GM23338 (cell line): ENCODE data around the gene SUSD1. TPM values are rescaled to one million over a fixed set of nuclear protein-coding genes. Genes with fewer than 3 reads are reported as not detected.

Experiments used
- ATAC-seq: fragments of 200-7000 bp; cut with Tn5 transposase; 3 replicates; pipeline ENCODE4 v1.9.1; 2020
- DNase-seq: peaks from one replicate; pipeline ENCODE4 v3.0.0-alpha.2; 2015; ENCODE audit warnings: low spot score
- H2AFZ ChIP-seq: fragments of 200-600 bp; sonication (generic); 2 replicates; pipeline ENCODE4 v1.8.0; 2016; ENCODE audit warnings: antibody characterized with exemption, mild to moderate bottlenecking, moderate library complexity
- H3F3A ChIP-seq: fragments of 200-600 bp; sonication (generic); replicated peaks from 2 replicates; pipeline ENCODE4 v1.8.0; 2017; ENCODE audit warnings: antibody characterized with exemption, mixed run types, low read depth
- H3K27ac ChIP-seq: fragments of 200-600 bp; sonication (generic); 2 replicates; pipeline ENCODE4 v1.6.1; 2016; ENCODE audit warnings: low read depth
- H3K27me3 ChIP-seq: fragments of 200-600 bp; sonication (generic); 2 replicates; pipeline ENCODE4 v1.8.0; 2016; ENCODE audit warnings: mild to moderate bottlenecking, mixed run types, moderate library complexity; ENCODE audit not compliant: insufficient read depth
- H3K36me3 ChIP-seq: fragments of 200-600 bp; sonication (generic); 2 replicates; pipeline ENCODE4 v1.8.0; 2016; ENCODE audit warnings: mild to moderate bottlenecking; ENCODE audit not compliant: insufficient read depth
- H3K4me1 ChIP-seq: fragments of 200-600 bp; sonication (generic); 2 replicates; pipeline ENCODE4 v1.8.0; 2016; ENCODE audit warnings: mild to moderate bottlenecking, moderate library complexity; ENCODE audit not compliant: insufficient read depth
- H3K4me2 ChIP-seq: fragments of 200-600 bp; sonication (generic); 2 replicates; pipeline ENCODE4 v1.7.1; 2017; ENCODE audit warnings: mixed run types
- H3K4me3 ChIP-seq: fragments of 200-600 bp; sonication (generic); 2 replicates; pipeline ENCODE4 v1.6.1; 2016; ENCODE audit warnings: mixed run types
- H3K79me2 ChIP-seq: fragments of 200-600 bp; sonication (generic); replicated peaks from 2 replicates; pipeline ENCODE4 v1.8.0; 2017; ENCODE audit warnings: mild to moderate bottlenecking; ENCODE audit not compliant: insufficient read depth
- H3K9me2 ChIP-seq: fragments of 200-600 bp; sonication (generic); 2 replicates; pipeline ENCODE4 v1.8.0; 2017; ENCODE audit not compliant: insufficient read depth
- H4K20me1 ChIP-seq: fragments of 200-600 bp; sonication (generic); replicated peaks from 2 replicates; pipeline ENCODE4 v1.8.0; 2017; ENCODE audit warnings: mild to moderate bottlenecking; ENCODE audit not compliant: insufficient read depth
- H3K27ac Mint-ChIP-seq: 2 replicates; pipeline ENCODE4 v1.8.0; 2020; ENCODE audit warnings: inconsistent platforms, mild to moderate bottlenecking, moderate library complexity, mixed read lengths
- H3K27me3 Mint-ChIP-seq: 3 replicates; pipeline ENCODE4 v1.8.0; 2022; ENCODE audit warnings: low read depth, mild to moderate bottlenecking, moderate library complexity, mixed read lengths, inconsistent platforms; ENCODE audit not compliant: insufficient read depth, poor library complexity
- H3K36me3 Mint-ChIP-seq: 3 replicates; pipeline ENCODE4 v1.8.0; 2021; ENCODE audit warnings: low read depth, mild to moderate bottlenecking, inconsistent platforms, moderate library complexity, mixed read lengths
- H3K4me1 Mint-ChIP-seq: 3 replicates; pipeline ENCODE4 v1.8.0; 2020; ENCODE audit warnings: mild to moderate bottlenecking, inconsistent platforms, mixed read lengths
- H3K4me3 Mint-ChIP-seq: 3 replicates; pipeline ENCODE4 v1.8.0; 2021; ENCODE audit warnings: moderate library complexity, mild to moderate bottlenecking, inconsistent platforms, mixed read lengths
- H3K9me3 Mint-ChIP-seq: 3 replicates; pipeline ENCODE4 v1.8.0; 2020; ENCODE audit warnings: moderate library complexity, mild to moderate bottlenecking, inconsistent platforms, mixed read lengths
- CREB1 ChIP-seq: fragments of 250-450 bp; sonication (Bioruptor Pico); IDR thresholded peaks from 2 replicates; pipeline ENCODE4 v1.5.0; 2020; ENCODE audit warnings: low read depth, mild to moderate bottlenecking, moderate library complexity
- EZH2 ChIP-seq: fragments of 200-600 bp; sonication (generic); IDR thresholded peaks from one replicate; pipeline ENCODE4 v1.8.0; 2017; ENCODE audit warnings: antibody characterized with exemption, mild to moderate bottlenecking, low read depth; ENCODE audit not compliant: unreplicated experiment
- EZH2phosphoT487 ChIP-seq: fragments of 200-600 bp; sonication (generic); IDR thresholded peaks from one replicate; pipeline ENCODE4 v1.8.1; 2018; ENCODE audit warnings: antibody characterized with exemption; ENCODE audit not compliant: unreplicated experiment
- JUNB ChIP-seq: IDR thresholded peaks from one replicate; pipeline ENCODE4 v1.6.1; 2016; ENCODE audit warnings: antibody characterized with exemption; ENCODE audit not compliant: unreplicated experiment
- polyA plus RNA-seq: library from polyadenylated mRNA; unstranded; fragments of >200 nt; fragmentation: Nextera tagmentation; extraction: Ambion mirVana; gene quantifications from 2 replicates; pipeline ENCODE4 v1.2.1, GENCODE V29; 2016
- total RNA-seq: library from RNA; depleted of rRNA; stranded (reverse); fragments of >200 nt; shearing (Covaris generic); gene quantifications from 2 replicates; pipeline ENCODE4 v1.2.3, GENCODE V29; 2014
- TF ChIP-seq, protein P1 (sequence below): fragments of 250-450 bp; sonication (Bioruptor Pico); IDR thresholded peaks from 2 replicates; pipeline ENCODE4 v1.5.0; 2020; ENCODE audit warnings: mild to moderate bottlenecking, moderate library complexity
- TF ChIP-seq, protein P2 (sequence below): IDR thresholded peaks from one replicate; pipeline ENCODE4 v1.6.1; 2018; ENCODE audit warnings: antibody characterized with exemption; ENCODE audit not compliant: unreplicated experiment
- TF ChIP-seq, protein P3 (sequence below): IDR thresholded peaks from 2 replicates; pipeline ENCODE4 v1.6.1; 2016; ENCODE audit warnings: antibody characterized with exemption

Gene SUSD1
- total and polyA plus RNA-seq, 2 experiments from 2014 or later, result 1.2 to 6.4 TPM

GRCh38 chr9:112203536-112203935 is 28.4 kb upstream of the SUSD1 start (continued):
- TF ChIP-seq, protein P1, sequence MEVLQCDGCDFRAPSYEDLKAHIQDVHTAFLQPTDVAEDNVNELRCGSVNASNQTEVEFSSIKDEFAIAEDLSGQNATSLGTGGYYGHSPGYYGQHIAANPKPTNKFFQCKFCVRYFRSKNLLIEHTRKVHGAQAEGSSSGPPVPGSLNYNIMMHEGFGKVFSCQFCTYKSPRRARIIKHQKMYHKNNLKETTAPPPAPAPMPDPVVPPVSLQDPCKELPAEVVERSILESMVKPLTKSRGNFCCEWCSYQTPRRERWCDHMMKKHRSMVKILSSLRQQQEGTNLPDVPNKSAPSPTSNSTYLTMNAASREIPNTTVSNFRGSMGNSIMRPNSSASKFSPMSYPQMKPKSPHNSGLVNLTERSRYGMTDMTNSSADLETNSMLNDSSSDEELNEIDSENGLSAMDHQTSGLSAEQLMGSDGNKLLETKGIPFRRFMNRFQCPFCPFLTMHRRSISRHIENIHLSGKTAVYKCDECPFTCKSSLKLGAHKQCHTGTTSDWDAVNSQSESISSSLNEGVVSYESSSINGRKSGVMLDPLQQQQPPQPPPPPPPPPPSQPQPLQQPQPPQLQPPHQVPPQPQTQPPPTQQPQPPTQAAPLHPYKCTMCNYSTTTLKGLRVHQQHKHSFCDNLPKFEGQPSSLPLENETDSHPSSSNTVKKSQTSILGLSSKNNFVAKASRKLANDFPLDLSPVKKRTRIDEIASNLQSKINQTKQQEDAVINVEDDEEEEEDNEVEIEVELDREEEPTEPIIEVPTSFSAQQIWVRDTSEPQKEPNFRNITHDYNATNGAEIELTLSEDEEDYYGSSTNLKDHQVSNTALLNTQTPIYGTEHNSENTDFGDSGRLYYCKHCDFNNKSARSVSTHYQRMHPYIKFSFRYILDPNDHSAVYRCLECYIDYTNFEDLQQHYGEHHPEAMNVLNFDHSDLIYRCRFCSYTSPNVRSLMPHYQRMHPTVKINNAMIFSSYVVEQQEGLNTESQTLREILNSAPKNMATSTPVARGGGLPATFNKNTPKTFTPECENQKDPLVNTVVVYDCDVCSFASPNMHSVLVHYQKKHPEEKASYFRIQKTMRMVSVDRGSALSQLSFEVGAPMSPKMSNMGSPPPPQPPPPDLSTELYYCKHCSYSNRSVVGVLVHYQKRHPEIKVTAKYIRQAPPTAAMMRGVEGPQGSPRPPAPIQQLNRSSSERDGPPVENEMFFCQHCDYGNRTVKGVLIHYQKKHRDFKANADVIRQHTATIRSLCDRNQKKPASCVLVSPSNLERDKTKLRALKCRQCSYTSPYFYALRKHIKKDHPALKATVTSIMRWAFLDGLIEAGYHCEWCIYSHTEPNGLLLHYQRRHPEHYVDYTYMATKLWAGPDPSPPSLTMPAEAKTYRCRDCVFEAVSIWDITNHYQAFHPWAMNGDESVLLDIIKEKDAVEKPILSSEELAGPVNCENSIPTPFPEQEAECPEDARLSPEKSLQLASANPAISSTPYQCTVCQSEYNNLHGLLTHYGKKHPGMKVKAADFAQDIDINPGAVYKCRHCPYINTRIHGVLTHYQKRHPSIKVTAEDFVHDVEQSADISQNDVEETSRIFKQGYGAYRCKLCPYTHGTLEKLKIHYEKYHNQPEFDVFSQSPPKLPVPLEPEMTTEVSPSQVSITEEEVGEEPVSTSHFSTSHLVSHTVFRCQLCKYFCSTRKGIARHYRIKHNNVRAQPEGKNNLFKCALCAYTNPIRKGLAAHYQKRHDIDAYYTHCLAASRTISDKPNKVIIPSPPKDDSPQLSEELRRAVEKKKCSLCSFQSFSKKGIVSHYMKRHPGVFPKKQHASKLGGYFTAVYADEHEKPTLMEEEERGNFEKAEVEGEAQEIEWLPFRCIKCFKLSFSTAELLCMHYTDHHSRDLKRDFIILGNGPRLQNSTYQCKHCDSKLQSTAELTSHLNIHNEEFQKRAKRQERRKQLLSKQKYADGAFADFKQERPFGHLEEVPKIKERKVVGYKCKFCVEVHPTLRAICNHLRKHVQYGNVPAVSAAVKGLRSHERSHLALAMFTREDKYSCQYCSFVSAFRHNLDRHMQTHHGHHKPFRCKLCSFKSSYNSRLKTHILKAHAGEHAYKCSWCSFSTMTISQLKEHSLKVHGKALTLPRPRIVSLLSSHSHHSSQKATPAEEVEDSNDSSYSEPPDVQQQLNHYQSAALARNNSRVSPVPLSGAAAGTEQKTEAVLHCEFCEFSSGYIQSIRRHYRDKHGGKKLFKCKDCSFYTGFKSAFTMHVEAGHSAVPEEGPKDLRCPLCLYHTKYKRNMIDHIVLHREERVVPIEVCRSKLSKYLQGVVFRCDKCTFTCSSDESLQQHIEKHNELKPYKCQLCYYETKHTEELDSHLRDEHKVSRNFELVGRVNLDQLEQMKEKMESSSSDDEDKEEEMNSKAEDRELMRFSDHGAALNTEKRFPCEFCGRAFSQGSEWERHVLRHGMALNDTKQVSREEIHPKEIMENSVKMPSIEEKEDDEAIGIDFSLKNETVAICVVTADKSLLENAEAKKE, result no peak
- no peak for TF ChIP-seq EZH2phosphoT487

GRCh38 chr9:112200711-112201110 is 25.6 kb upstream of the SUSD1 start:
- no peak for ATAC-seq
- no peaks in the 10 kb centered on the region for H3K9me3 Mint-ChIP-seq
- TF ChIP-seq, protein P2, sequence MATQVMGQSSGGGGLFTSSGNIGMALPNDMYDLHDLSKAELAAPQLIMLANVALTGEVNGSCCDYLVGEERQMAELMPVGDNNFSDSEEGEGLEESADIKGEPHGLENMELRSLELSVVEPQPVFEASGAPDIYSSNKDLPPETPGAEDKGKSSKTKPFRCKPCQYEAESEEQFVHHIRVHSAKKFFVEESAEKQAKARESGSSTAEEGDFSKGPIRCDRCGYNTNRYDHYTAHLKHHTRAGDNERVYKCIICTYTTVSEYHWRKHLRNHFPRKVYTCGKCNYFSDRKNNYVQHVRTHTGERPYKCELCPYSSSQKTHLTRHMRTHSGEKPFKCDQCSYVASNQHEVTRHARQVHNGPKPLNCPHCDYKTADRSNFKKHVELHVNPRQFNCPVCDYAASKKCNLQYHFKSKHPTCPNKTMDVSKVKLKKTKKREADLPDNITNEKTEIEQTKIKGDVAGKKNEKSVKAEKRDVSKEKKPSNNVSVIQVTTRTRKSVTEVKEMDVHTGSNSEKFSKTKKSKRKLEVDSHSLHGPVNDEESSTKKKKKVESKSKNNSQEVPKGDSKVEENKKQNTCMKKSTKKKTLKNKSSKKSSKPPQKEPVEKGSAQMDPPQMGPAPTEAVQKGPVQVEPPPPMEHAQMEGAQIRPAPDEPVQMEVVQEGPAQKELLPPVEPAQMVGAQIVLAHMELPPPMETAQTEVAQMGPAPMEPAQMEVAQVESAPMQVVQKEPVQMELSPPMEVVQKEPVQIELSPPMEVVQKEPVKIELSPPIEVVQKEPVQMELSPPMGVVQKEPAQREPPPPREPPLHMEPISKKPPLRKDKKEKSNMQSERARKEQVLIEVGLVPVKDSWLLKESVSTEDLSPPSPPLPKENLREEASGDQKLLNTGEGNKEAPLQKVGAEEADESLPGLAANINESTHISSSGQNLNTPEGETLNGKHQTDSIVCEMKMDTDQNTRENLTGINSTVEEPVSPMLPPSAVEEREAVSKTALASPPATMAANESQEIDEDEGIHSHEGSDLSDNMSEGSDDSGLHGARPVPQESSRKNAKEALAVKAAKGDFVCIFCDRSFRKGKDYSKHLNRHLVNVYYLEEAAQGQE, result no peak
- TF ChIP-seq JUNB (no peak), CREB1 (CRISPR knock-in tag) (no peak), EZH2 (no peak), EZH2phosphoT487 (no peak)
- TF ChIP-seq, protein P3, sequence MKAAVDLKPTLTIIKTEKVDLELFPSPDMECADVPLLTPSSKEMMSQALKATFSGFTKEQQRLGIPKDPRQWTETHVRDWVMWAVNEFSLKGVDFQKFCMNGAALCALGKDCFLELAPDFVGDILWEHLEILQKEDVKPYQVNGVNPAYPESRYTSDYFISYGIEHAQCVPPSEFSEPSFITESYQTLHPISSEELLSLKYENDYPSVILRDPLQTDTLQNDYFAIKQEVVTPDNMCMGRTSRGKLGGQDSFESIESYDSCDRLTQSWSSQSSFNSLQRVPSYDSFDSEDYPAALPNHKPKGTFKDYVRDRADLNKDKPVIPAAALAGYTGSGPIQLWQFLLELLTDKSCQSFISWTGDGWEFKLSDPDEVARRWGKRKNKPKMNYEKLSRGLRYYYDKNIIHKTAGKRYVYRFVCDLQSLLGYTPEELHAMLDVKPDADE, result no peak

More at GRCh38 chr9:112200711-112201110, 25.6 kb upstream of the SUSD1 start:
- H3K27me3 Mint-ChIP-seq, result peaks cover 3% of the 10 kb centered on the region
- no peak overlapping the region for H3K27ac ChIP-seq
- no peaks in the 10 kb centered on the region for H4K20me1 ChIP-seq
- H3K36me3 Mint-ChIP-seq, result no peaks in the 10 kb centered on the region
- H3K79me2 ChIP-seq, result no peaks in the 10 kb centered on the region
- no peaks in the 10 kb centered on the region for H3K9me2 ChIP-seq
- H3K4me1 ChIP-seq, result no peaks in the 10 kb centered on the region
- H3K4me3 Mint-ChIP-seq, result no peak overlapping the region
- H3K4me3 ChIP-seq, result no peak overlapping the region
- H3K27ac Mint-ChIP-seq, result no peak overlapping the region
- no peak overlapping the region for H2AFZ ChIP-seq
- H3K4me1 Mint-ChIP-seq, result no peaks in the 10 kb centered on the region
- no peaks in the 10 kb centered on the region for H3F3A ChIP-seq
- H3K4me2 ChIP-seq, result no peak overlapping the region
- H3K36me3 ChIP-seq, result no peaks in the 10 kb centered on the region
- H3K27me3 ChIP-seq, result no peaks in the 10 kb centered on the region
- DNase-seq, result no peak
